Dendritic cell treated with granulocyte-macrophage colony-stimulating factor and Interleukin-4, amounts not matched to agents 40 ng/mL and 50 ng/mL, for 4 days (primary cell): ENCODE data around the gene LUC7L2.
"Not testable (repeated sequence)": the region's sequence is repeated elsewhere in the genome, so short reads cannot be mapped to it uniquely, and the experiment has no call there.

Experiments
- H3K27ac Mint-ChIP-seq: one replicate; pipeline ENCODE4 v1.8.0; 2022; ENCODE audit warnings: mild to moderate bottlenecking, mixed read lengths
- H3K27me3 Mint-ChIP-seq: one replicate; pipeline ENCODE4 v1.8.0; 2022; ENCODE audit warnings: mild to moderate bottlenecking, mixed read lengths
- H3K36me3 Mint-ChIP-seq: one replicate; pipeline ENCODE4 v1.8.0; 2022; ENCODE audit warnings: low read depth, mixed read lengths
- H3K4me1 Mint-ChIP-seq: one replicate; pipeline ENCODE4 v1.8.0; 2022; ENCODE audit warnings: low read depth, mixed read lengths
- H3K4me3 Mint-ChIP-seq: one replicate; pipeline ENCODE4 v1.8.0; 2022; ENCODE audit warnings: mild to moderate bottlenecking, moderate library complexity, mixed read lengths
- H3K9me3 Mint-ChIP-seq: one replicate; pipeline ENCODE4 v1.8.0; 2022; ENCODE audit warnings: mixed read lengths
- intact Hi-C: fragments of 100-400 bp; cut with micrococcal nuclease; formaldehyde crosslinking; loops from one replicate; pipeline ENCODE4 v1.15.0; 2022

Gene LUC7L2

DNA sequence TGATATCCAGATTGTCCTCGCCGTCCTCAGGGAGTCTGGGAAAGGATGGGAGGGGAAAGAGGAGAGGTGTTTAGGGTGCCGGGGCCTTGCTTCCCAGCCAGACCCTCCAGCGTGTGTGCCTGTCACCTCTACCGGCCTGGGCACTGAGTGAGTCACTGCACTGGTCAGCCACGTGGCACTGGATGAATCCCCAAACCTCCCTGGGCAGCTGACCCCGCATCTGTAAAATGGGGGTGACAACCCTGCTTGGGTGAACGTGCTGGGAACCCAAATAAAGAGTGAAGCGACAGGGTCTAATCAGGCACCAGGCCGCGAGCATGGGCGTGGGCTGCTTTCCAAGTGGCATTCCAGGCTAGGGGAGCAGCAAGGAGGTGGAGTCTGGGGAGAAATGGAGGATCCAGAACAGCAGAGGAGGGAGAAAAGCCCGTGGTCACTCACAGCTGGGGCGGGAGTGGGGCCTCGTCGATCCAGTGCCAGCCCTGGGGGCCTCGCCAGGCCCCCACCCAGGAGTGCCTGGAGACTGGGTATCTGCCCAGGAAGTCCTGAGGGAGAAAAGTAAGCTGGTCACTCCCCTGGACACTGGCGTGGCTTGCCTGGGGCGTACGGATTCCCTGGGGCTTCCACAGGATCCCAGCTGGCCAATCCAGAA, 94.1 kb downstream of the LUC7L2 start:
- Mint-ChIP-seq H3K36me3 (no peaks in the 10 kb centered on the region), H3K4me3 (no peak overlapping the region), H3K27me3 (no peaks in the 10 kb centered on the region), H3K27ac (no peak overlapping the region), H3K9me3 (no peaks in the 10 kb centered on the region), H3K4me1 (no peaks in the 10 kb centered on the region)
- intact Hi-C loops = no loop called here

DNA sequence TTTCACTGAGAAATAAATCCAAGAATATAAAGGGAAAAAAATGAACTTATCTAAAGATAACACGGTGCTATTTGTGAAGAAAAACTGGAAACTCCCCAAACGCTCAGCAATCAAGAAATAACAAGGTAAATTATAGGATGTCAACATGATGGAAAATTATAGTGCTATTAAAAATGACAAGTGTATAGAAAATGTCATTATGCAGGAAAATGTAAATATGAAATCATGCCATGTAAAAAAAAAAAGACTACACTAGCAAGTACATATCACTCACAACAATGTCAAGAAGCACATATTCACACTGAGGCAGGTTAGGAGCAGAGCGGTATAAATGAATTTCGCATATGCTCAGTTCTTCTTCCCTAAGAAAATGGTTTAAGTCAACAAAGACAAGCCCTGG, 96.1 kb downstream of the LUC7L2 start:
- no peaks in the 10 kb centered on the region for H3K4me1 Mint-ChIP-seq
- H3K27ac Mint-ChIP-seq = no peak overlapping the region
- H3K36me3 Mint-ChIP-seq = no peaks in the 10 kb centered on the region
- H3K4me3 Mint-ChIP-seq = no peak overlapping the region
- H3K27me3 Mint-ChIP-seq = no peaks in the 10 kb centered on the region
- intact Hi-C loops = no loop called here
- no peaks in the 10 kb centered on the region for H3K9me3 Mint-ChIP-seq

DNA sequence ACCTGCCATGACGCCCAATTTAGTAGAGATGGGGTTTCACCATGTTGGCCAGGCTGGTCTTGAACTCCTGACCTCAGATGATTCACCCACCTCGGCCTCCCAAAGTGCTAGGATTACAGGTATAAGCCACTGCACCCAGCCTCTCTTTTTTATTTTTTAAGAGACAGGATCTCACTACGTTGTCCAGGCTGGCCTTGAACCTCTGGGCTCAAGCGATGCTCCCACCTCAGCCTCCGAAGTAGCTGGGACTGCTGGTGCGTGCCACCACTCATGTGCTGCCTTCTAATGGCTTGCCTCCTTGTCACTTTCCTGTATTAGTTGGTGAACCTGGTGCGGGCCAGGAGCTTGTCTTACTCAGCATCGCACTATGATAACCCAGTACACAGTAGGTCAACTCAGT, 96.8 kb downstream of the LUC7L2 start:
- H3K9me3 Mint-ChIP-seq = no peaks in the 10 kb centered on the region
- no peaks in the 10 kb centered on the region for H3K4me1 Mint-ChIP-seq
- H3K27me3 Mint-ChIP-seq = no peaks in the 10 kb centered on the region
- no peak overlapping the region for H3K4me3 Mint-ChIP-seq
- H3K27ac Mint-ChIP-seq = no peak overlapping the region
- H3K36me3 Mint-ChIP-seq = no peaks in the 10 kb centered on the region
- intact Hi-C loops = no loop called here

DNA sequence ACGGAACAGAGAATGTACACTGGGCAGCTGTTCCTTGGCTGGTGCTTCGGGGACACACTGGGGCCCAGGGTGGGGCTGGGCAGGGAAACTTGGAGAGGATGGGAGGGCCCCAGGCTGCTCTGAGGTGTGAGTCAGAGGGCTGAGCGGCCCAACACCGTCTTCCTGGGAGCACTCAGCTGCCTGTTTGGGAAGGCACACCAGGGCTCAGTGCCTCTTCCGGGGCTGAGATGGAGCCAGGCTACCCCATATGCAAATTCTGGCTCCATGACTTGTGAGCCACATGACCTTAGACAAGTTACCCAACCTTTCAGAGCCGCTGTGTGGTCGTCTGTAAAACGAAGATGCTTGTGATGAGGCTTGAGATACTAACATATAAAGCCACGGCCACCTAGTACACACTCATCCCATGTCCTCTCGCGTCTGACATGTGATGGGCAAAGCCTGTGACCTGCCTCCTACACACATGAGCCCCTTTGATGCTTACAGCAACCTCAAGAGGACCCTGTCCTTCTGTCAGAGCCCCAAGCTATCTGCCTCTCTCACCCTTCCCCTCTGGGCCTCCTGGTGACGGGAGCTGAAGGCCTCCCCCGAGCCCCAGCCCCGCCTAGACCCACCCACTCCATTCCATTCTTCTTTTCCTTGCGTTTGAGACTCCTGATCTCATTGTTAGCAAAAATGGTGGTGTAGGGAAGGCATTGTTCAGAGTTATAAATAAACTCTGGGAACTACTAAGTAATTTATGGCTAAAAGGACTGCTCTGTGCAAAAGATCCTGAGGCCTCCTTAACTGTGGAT, 97.7 kb downstream of the LUC7L2 start:
- Mint-ChIP-seq H3K4me1 (no peaks in the 10 kb centered on the region), H3K27ac (no peak overlapping the region), H3K27me3 (no peaks in the 10 kb centered on the region), H3K36me3 (no peaks in the 10 kb centered on the region), H3K9me3 (no peaks in the 10 kb centered on the region), H3K4me3 (no peak overlapping the region)
- intact Hi-C loops = no loop called here

DNA sequence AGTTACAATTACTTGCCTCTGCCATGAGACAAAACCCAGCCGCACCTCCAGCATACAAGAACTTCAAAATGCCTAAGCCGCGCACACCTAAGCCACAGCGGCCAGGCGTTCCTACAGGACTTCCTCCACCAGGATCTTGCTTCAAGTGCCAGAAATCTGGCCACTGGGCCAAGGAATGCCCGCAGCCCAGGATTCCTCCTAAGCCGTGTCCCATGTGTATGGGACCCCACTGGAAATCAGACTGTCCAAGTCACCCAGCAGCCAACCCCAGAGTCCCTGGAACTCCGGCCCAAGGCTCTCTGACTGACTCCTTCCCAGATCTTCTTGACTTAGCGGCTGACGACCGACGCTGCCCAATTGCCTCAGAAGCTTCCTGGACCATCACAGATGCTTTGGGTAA, 103.7 kb downstream of the LUC7L2 start:
- H3K27ac Mint-ChIP-seq, H3K27me3 Mint-ChIP-seq, H3K4me3 Mint-ChIP-seq, H3K4me1 Mint-ChIP-seq, H3K9me3 Mint-ChIP-seq, H3K36me3 Mint-ChIP-seq, intact Hi-C loops: not testable (repeated sequence)

DNA sequence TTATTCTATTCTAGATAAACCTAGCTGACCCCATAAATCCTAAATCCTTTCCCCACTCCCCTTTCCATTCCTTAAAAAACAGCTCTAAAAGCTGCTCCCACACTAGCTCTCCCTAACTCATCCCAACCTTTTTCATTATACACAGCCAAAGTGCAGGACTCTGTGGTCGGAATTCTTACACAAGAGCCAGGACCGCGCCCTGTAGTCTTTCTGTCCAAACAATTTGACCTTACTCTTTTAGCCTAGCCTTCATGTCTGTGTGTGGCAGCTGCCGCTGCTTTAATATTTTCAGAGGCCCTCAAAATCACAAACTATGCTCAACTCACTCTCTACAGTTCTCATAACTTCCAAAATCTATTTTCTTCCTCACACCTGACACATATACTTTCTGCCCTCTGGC, 104.8 kb downstream of the LUC7L2 start:
- not testable (repeated sequence) for H3K4me1 Mint-ChIP-seq, H3K9me3 Mint-ChIP-seq, H3K27me3 Mint-ChIP-seq

DNA sequence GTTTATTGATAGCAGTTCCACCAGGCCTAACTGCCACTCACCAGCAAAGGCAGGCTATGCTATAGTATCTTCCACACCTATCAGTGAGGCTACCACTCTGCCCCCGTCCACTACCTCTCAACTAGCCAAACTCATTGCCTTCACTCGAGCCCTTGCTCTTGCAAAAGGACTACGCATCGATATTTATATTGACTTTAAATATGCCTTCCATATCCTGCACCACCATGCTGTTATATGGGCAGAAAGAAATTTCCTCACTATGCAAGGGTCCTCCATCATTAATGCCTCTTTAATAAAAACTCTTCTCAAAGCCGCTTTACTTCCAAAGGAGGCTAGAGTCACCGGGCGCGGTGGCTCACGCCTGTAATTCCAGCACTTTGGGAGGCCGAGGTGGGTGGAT, 105.4 kb downstream of the LUC7L2 start:
- H3K27ac Mint-ChIP-seq, H3K9me3 Mint-ChIP-seq, H3K27me3 Mint-ChIP-seq, H3K4me1 Mint-ChIP-seq, H3K36me3 Mint-ChIP-seq, intact Hi-C loops, H3K4me3 Mint-ChIP-seq: not testable (repeated sequence)

More for the DNA sequence above, 104.8 kb downstream of the LUC7L2 start:
- H3K36me3 Mint-ChIP-seq, intact Hi-C loops, H3K4me3 Mint-ChIP-seq, H3K27ac Mint-ChIP-seq: not testable (repeated sequence)

DNA sequence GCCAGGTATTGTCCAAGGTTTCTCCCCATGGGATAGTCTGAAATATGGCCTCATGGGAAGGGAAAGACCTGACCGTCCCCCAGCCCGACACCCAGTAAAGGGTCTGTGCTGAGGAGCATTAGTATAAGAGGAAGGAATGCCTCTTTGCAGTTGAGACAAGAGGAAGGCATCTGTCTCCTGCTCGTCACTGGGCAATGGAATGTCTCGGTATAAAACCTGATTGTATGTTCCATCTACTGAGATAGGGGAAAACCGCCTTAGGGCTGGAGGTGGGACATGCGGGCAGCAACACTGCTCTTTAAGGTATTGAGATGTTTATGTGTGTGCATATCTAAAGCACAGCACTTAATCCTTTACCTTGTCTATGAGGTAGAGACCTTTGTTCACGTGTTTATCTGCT, 108.0 kb downstream of the LUC7L2 start:
- H3K4me1 Mint-ChIP-seq, intact Hi-C loops, H3K4me3 Mint-ChIP-seq, H3K9me3 Mint-ChIP-seq, H3K36me3 Mint-ChIP-seq, H3K27me3 Mint-ChIP-seq, H3K27ac Mint-ChIP-seq: not testable (repeated sequence)

DNA sequence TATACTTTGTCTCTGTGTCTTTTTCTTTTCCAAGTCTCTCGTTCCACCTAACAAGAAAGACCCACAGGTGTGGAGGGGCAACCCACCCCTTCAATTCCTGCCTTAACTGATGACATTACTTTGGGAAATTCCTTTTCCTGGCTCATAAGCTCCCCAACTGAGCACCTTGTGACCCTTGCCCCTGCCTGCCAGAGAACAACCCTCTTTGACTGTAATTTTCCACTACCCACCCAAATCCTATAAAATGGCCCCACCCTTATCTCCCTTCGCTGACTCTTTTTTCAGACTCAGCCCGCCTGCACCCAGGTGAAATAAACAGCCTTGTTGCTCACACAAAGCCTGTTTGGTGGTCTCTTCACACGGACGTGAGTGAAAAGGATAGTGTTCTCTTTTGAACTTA, 108.6 kb downstream of the LUC7L2 start:
- H3K27ac Mint-ChIP-seq, H3K27me3 Mint-ChIP-seq, H3K36me3 Mint-ChIP-seq, H3K4me1 Mint-ChIP-seq, H3K4me3 Mint-ChIP-seq, intact Hi-C loops, H3K9me3 Mint-ChIP-seq: not testable (repeated sequence)

DNA sequence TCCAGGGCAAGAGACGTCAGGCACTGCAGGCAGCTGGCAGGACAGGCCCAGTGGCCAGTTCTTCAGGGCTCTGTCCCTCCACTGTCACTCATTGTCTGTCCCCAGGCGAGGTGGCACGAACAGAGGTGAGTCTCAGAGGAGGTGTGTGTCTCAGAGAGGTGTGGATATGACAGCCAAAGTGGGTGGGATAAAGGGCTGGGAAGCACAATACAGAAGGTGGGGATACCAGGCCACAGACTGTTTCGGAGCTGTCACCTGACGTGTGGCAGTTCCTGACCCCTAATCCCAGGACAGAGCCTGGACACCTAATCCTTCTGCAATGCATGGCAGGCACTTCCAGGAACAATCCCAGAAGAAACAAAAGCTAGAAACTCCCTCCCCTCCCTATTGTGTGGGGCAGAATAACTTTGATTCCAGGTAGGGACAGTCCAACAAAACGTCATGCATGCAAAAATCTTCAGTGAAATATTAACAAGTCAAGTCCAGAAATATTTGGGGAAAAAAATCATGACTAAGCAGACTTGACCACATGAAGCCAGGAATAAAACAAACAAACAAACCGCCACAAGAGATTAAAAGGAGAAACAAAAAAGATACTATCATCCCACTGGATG, 112.2 kb downstream of the LUC7L2 start:
- Mint-ChIP-seq H3K27me3 (no peaks in the 10 kb centered on the region), H3K9me3 (peaks cover 11% of the 10 kb centered on the region), H3K27ac (no peak overlapping the region), H3K4me1 (no peaks in the 10 kb centered on the region), H3K36me3 (no peaks in the 10 kb centered on the region), H3K4me3 (no peak overlapping the region)
- intact Hi-C loops = no loop called here
